Astrocyte of the hippocampus (primary cell): Measurements from ENCODE around the gene ULK2.
"Not testable (repeated sequence)": the region's sequence is repeated elsewhere in the genome, so short reads cannot be mapped to it uniquely, and the experiment has no call there.

Experiments
- DNase-seq: peaks from one replicate; pipeline ENCODE4 v3.0.0; 2011; ENCODE audit warnings: low read depth, low spot score

ULK2 gene

DNA sequence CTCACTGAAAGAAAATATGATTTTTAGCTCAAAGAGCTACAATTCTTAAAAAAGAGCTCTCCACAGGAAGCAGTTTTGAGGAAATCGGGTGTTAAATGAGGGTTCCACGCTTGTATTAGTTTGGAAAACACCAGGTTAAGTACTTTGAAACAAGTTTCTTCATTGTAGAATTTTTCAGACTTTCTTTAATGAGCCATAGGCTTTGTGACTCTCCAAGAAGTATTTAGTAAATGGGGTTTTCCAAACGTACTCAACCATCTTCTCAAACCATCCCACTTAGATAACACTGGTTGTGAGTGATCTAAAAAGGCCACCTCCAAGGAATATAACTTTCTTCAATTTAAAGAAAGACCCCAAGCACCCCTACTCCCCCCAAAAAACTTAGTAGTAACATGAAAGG lies 2.7 kb downstream of the ULK2 start:
- DNase-seq, result no peak

DNA sequence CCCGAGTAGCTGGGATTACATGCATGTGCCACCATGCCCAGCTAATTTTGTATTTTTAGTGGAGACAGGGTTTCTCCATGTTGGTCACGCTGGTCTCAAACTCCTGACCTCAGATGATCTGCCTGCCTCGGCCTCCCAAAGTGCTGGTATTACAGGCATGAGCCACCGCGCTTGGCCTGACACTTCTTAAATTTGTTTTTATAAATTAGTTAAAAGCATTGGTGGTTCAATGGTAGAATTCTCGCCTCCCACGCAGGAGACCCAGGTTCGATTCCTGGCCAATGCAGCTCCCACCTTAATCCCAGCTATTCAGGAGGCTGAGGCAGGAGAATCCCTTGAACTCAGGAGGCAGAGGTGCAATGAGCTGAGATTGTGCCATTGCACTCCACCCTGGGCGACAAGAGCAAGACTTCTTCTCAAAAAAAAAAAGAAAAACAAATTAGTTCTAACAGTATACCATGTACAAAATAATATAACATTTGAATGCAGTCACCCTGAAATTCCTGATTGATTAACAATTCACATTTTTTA lies 7.0 kb downstream of the ULK2 start:
- not testable (repeated sequence) for DNase-seq

DNA sequence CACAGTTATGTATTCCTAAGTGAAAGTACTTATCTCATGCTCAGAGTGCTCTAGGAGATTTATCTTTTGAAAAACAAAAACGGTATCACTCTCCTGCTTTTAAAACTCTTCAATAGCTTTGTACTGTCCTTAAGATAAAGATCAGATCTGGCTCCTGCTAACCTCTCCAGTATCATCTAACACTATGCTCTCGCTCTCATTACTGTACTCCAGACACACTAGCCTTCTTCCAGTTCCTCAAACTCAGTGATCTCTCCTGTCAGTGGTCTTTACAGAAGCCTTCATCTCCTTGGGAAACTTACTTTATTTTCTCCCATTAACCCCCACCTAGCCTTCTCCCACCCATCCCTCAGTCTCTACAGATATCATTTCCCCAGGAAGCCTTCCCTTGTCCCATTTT lies 10.1 kb downstream of the ULK2 start:
- no peak for DNase-seq

DNA sequence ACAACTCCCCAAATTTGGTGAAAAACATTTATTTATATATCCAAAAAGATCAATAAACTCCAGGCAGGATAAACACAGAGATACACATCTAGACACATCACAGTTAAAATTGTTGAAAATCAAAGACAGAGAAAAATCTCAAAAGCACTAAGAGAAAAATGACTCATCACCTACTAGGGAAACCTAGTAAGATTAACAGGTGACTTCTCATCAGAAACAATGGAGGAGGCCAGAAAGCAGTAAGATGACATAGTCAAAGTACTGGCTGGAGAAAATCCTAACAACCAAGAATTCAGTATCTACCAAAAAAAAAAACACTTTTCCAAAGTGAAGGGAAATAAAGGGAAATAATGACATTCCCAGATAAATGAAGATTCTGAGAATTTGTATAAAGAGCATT lies 33.8 kb downstream of the ULK2 start:
- no peak for DNase-seq

DNA sequence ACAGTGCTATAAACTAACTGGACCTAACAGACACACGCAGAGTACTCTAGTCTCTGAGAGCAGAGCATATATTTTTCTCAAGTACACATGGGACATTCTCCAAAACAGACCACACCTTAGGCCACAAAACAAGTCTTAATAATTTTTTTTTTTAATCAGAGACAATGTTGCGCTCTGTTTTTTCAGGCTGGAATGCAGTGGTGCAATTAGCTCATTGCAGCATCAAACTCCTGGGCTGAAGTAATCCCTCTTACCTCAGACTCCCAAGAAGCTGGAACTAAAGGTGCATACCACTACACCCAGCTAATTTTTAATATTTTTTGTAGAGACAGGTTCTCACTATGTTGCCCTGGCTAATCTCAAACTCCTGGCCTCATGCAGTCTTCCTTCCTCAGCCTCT lies 37.7 kb downstream of the ULK2 start:
- no peak for DNase-seq

DNA sequence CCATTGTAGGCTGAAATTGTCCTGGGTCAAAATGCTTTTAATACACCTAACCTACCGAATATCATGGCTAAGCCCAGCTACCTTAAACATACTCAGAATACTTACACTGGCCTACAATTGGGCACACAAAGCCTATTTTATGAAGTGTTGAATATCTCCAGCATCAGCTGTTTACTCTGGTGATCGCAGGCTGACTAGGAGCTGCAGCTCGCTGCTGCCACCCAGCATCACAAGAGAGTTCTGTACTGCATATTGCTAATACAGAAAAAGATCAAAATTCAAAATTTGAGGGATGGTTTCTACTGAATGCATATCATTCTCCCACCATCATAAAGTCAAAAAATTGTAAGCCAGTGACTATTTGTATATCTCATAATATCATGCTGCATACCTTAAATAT lies 55.3 kb downstream of the ULK2 start:
- DNase-seq, result peak; percentile 37

DNA sequence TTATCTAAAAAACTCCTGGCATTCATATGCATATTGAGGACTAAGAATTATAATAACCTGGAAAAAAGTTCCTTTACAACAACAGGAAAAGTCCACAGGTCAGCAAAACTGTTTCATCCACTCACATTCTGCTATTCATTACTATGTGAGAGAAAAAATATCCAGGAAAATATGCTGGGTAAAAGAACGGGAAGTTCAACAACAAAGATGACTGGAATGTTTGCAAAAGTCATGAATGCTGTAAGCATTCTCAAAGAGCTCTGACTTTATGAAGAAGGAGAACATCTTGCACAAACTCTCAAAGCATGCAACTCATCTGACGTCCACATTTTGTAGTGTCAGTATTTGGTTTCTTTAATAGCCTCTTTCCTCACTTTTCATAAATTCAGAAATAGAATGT lies 62.7 kb downstream of the ULK2 start:
- DNase-seq, result no peak

DNA sequence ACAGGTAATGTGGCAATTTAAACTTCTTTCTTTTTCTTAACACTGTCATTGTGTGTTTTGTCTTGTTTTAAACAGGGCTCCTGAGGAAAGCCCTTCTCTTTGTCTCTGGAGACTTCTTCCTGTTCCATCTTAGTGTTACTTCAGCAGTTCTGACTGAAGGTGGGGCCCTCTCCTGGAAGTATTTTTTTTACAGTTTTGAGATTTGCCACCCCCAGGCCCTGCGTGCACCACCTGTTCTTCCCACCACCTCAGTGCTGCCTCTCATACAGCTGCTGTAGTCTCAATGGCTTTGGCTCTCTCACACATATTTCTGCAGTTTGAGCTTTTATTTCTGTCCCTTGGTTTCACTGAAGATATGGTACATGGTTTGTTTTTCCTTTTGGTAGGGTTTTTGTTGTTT lies 67.2 kb downstream of the ULK2 start:
- no peak for DNase-seq

DNA sequence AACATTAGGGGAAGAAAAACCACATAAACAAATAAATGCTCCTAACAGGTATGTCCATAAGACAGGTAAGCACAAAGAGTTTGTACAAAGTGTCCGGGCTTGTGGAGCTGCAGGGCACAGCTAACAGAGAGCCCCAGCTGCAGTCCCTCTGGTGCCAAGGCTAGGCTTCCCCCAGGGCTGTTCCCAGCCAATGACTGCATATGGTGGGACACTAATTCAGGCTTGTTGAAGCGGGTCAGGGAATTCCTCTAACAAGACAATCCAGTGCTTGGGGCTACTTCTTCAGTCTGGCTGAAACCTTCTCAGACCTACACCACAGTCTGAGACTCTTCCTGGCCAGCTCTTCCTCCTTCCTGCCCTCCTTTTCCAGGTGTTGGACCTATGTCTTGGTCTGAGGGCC lies 67.9 kb downstream of the ULK2 start:
- DNase-seq, result no peak

DNA sequence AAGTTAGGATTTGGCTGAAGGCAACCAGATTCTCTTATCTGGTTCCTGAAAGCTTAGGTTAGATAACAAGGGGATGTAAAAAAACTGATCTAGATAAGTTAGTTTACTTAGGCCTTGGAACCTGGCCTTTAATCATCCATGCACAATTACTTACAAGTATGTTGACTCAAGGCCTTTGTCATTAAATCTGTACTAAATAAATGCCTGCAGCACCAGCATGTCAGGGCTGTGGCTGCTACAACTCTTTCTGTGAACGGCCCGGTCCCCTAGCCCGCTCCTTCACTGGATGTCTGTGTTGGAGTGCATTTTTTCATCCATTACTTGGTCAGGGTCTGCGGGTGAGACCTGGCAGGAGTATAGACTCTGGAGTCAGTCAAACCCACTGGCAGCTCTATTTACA lies 71.3 kb downstream of the ULK2 start:
- no peak for DNase-seq

DNA sequence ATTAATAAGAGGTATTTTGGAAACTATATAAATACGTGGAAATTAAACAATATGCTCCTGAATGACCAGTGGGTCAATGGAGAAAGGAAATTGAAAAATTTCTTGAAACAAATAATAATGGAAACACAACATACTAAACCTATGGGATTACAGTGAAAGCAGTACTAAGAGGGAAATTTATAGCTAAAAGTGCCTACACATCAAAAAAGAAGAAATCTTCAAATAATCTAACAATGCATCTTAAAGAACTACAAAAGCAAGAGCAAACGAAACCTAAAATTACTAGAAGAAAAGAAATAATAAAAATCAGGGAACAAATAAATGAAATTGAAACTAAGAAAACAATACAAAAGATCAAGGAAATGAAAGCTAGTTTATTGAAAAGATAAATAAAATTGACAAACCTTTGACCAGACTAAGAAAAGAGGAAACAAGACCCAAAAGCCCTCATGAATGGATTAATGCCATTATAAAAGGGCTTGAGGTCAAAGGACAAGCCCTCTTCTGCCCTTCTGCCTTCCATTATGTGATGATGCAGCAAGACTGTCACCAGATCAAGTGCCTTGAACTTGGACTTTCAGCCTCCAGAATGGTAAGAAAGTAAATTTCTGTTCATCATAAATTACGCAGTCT lies 75.7 kb downstream of the ULK2 start:
- DNase-seq, result no peak

DNA sequence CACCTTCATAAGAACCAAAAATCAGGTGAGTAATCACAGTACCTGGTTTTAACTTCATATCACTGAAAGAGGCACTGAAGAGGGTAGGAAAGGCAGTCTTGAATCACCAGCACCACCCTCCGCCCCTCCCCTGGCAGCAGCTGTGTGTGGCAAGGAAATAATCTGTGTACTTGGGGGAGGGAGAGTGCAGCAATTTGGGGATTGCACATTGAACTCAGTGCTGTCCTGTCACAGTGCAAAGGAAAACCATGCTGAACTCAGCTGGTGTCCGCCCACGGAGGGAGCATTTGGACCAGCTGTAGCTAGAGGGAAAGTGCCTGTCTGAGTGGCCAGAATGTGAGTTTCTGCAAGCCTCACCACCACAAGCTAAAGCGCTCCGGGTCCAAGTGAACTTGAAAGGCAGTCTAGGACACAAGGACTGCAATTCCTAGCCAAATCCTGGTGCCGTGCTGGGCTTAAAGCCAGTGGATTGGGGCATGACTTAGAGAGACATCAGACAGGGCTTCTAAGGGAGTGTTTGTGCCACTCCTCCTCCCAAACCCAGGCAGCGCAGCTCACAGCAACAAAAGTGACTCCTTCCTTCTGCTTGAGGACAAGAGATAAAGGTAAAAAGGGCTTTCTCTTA lies 79.9 kb downstream of the ULK2 start:
- no peak for DNase-seq

DNA sequence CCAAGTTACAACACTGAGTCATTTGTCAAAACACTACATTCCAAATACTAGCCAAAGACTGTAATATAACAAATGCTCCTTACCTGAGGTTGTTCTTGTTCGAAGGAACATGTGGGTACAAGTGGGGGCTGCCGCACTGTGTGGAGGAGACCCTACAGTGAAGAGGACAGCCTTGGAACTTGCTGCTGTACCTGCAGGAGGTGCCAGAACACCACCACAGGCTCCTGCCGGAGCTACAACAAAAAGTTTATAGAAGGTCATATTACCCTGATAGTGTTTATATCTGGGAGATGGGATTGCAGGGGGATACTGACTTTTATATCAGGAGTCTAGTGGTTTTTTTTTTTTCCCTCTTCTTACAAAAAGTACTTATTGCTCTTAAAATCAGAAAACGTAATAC lies 81.9 kb downstream of the ULK2 start:
- peak; percentile 40 for DNase-seq

DNA sequence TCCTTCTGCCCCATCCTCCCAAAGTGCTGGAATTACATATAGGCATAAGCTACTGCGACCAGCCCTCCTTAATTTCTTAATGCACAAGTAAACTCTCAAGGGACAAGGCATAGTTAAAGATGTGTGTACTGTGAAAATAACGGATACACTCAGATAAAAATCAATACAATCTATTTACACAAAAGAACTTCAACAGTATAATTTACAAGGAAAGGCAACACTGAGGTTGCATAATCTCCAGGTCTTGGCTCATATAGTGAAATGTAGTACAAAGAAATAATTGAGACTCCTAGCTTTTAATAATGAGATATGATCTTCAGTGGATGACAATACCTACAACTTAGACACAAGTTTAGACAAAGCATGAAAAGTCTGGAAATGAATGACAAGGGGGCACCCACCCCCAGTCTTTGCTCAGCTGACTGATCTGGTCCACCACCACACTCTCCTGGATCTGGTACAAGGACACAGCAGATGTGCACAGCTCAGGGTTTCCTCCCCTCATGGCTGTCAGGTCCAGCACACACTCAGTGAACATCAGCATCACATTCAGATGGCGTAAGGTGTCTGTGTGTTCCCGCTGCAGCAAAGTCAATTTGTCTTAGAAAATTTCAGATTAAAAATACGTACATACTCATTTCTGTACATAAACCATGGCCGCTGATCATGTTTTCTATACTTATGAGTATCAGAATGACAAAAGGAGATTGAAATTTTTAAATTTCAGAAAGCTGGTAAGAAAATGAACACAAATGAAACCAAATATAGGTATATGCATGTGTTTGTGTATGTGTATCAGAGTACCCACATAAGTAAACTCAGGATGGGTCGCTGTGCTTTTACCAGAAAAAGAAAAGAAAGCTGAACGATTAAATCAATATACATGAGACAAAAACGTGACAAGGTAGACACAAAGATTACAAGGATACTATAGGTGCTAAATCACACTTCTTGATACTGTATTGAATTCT lies 86.0 kb downstream of the ULK2 start:
- DNase-seq, result no peak

DNA sequence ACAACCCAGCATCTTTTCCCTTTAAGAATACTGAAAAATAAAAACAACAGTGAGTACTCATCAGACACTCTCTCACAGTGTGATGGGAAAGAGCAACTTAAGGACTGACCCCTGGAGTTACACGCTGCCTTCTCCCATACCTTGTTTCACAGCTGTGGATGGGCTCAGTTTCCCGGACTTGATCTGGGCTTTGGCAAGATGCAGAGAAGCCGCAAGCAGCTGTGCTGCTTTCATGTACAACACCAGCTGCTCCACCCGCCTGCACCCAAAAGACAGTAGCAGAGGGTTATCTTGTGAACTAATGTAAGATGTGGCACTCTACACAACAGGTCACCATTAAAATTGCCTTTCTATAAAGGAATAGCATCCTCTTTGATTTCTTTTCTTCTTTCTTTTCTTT lies 86.9 kb downstream of the ULK2 start:
- DNase-seq, result no peak

DNA sequence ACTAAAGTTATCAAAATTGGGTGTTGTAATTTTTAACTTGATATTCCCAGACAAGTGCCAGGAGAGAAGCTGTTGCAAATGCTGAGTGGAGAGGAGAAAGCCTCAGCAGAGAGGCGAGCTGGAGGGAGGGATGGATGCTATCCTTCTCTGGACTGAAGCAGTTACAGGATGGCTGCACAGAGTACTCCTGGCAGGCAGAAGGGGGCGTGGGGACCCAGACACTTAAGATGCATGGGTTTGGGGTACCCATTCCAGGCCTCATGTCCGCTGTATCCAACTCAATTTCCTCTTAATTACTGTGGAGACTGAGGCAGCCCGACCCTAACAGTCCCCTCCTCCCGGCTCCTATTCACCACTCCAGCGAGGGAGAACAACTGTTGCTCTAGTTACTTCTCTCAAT lies 94.2 kb downstream of the ULK2 start:
- DNase-seq, result no peak

DNA sequence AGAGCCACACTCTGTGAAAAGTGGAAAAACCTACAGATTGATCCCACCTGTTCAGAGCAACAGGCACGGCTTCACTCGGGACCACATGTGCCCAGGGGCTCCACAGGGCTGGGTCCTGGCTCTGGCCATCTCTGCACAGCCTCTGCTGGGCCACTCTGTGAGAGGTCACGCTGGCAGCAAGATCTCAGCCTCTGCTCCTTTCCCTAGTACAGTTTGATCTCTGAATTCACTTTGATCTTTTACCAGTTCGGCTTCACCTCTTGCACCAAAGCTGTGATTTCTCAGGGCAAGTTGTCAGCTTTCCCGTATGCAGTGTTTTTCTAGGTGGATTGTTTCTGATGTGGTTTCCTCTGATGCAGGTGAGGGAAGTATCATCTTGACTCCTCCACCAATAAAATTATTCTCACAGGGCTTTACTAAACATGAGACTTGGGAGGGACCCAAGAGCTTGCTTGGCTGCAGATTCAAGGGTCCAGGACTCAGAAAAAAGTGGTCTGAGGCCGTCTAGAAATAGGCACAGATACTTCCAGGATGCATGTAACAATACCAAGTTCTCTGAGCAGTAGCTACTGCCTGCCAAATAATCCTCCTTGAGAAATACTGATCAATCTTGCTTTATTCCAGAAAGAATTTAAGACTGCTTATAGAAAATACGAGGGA lies 95.6 kb downstream of the ULK2 start:
- DNase-seq, result no peak

DNA sequence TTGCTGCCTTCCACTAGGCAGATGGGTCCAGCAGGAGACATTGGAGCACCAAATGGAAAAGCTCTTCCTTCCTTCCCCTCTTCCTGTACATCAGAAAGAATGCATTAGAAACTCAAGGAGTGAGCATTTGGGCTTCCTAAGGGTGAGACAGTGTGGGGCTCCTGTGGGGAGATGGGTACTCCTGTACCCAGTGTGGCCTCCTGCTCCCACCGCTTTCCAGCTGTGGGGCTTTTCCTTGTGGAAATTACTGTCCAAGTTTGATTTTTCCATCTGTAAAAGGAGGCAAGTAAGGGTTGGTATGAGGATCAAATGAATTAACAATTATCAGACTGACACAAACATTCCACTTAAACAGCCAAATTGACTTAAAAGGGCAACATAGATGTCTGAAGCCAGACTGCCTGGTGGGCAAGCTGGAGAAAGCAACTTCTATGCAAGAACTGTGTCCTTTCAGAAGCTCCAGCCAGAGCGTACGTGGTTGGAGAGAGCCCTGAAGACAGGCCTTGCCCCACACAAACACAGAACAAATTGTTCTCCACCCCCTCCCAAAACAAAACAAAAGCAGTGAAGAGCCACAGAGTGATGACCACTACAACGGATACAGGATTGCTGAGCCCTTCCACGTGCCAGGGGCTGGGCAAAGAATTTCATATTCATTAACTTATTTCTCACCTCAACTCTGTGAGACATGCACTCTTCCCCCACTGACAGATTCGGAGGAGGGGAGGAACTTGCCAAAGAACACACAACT lies 96.6 kb downstream of the ULK2 start:
- no peak for DNase-seq

DNA sequence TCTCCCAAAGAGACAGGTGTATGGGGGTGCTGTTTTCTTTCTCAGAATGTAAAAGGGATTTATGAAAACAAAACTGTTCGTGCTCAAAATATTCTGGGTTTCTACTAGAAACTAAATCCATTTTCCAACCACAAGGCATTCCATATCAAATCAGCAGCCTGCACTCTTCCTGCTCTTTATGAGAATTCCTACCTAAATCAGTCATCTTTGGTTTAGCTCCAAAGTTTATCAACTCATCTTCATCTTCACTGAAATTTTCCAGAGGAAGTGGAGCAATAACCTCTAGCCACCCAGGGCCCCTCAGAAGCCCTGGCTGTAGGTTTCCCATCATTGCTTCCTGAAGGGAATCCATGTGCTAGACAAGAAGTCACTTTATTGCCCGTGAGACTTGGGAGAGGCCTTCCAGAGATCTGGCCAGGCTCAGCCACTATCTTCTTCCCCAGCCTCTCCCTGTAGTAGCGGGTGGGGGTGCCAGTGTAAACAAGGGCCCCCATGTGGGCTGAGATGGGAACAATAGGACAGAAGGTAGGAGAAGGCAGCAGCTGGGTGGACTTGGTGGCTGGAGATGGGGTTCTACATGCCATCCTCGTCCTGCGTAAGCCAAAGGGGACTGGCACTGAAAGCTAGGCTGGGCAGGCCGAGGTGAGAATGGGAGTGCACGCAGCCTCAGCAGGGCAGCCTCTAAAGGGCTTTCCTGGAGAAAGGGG lies 97.6 kb downstream of the ULK2 start:
- no peak for DNase-seq

DNA sequence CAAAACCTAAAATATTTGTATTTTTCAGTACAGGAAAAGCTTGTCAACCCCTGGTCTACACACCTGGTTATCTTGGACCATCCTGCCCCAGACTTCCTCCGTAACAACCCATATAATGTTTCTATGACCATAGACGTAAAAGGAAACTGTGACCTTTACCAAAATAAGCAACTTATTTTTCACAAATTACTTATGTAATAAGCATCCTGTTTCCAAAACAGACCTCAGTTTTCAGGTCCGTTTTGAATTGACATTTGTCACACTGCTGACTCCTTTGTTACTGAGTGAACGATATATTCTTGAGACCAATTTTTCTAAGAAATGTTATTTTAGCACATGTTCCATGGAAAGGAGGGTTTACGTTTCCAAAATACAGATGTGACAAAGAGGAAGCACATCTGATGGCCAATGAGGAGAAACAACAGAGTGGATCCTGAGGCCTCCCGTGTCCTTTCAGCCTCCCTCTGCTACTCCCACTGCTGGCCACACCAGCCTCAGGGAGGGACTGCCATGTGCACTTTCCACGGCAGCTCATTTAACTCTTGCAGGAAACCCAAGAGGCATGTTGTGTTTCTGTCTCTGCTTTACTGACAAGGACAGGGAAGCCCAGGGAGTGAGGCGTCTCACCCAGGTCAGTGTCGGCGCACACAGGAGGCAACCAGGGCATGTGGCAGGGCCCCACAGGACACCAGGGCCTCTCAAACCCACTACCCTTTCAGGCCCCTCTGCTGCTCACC lies 99.5 kb downstream of the ULK2 start:
- DNase-seq, result no peak
